Left ventricle myocardium superior (tissue), 1 donor: ENCODE results near the gene HOOK1. TPM values are rescaled to one million over a fixed set of nuclear protein-coding genes. Genes with fewer than 3 reads are reported as not detected.
"Not testable (repeated sequence)": the region's sequence is repeated elsewhere in the genome, so short reads cannot be mapped to it uniquely, and the experiment has no call there.

ENCODE experiments used
- ATAC-seq: fragments of 200-7000 bp; cut with Tn5 transposase; one replicate; pipeline ENCODE4 v1.9.1; 2020; ENCODE audit warnings: mild to moderate bottlenecking, moderate library complexity
- DNase-seq: peaks from one replicate; pipeline ENCODE4 v3.0.0-alpha.2; 2020
- intact Hi-C: fragments of 100-400 bp; cut with micrococcal nuclease; formaldehyde crosslinking; loops from one replicate; pipeline ENCODE4 v1.11.0; 2022
- total RNA-seq: library from RNA; stranded (reverse); fragmentation: NEBNext Ultra II Directional; extraction: Animal tissue kit (Norgen Biotek cat#: 25700); gene quantifications from one replicate; pipeline ENCODE4 v1.2.1, GENCODE V29; 2021
- donor health status: DM: no; HTN: yes; CAD: no; lungs with severe emphysema.

HOOK1 gene
- total RNA-seq, 1 donor from 2014 or later: 10.7 TPM

- DNase-seq: peak; percentile 65
- intact Hi-C loops: loop anchor here (1.0 kb wide), 1 partner anchor 68 kb away; no protein-coding TSS in a partner anchor
- ATAC-seq: peak; percentile 93
Observed at GRCh38 chr1:59879574-59879973, 64.8 kb downstream of the HOOK1 start.

DNA sequence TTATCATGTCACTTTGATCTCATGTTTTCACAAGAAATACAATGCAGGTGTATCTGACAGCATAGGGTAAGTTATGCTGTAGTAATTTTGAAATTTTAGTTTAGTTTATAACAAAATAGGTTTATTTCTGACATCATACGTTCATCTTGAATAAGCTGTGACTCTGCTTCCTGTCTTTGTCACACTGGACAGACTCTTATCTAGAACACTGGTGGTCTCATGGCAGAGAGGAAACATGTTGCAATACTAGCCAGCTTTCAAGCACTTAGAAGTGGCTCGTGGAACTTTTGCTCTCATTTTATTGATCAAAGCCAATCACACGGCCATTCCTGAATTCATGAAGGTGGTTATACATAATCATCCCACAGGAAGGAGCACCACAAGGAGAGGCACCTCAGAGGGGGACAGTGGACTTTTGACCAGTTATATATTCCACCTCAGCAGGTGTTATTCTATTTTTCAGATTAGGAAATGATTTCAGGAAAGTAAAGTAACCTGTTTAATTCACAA lies 65.3 kb downstream of the HOOK1 start:
- intact Hi-C loops: loop anchor here (1.0 kb wide), 1 partner anchor 67 kb away; no protein-coding TSS in a partner anchor
- no peak for DNase-seq
- ATAC-seq: peak; percentile 34

DNA sequence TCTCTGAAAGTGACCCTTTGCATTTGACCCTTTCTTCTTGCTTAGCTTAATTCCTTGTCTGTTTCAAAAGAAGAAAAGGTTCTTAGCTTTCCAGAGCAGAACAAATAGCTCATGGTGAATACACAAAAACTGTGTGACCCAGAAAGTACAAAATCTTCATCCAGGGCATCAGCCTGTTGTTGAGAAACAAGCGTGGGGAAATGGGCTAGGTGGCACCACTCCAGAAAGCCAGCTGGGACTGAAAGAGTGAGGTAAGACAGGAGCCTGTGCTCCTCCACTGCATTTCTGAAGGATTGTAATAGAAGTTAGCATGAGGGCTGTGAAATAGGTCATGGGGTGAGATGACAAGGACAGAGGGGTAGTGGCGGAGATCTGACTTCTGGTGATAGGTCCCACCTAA lies 66.0 kb downstream of the HOOK1 start:
- intact Hi-C loops: no loop called here
- DNase-seq (peak; percentile 44), ATAC-seq (peak; percentile 49)

- intact Hi-C loops: no loop called here
- peak; percentile 42 for ATAC-seq
Observed at GRCh38 chr1:59885160-59885832, 70.5 kb downstream of the HOOK1 start.

DNA sequence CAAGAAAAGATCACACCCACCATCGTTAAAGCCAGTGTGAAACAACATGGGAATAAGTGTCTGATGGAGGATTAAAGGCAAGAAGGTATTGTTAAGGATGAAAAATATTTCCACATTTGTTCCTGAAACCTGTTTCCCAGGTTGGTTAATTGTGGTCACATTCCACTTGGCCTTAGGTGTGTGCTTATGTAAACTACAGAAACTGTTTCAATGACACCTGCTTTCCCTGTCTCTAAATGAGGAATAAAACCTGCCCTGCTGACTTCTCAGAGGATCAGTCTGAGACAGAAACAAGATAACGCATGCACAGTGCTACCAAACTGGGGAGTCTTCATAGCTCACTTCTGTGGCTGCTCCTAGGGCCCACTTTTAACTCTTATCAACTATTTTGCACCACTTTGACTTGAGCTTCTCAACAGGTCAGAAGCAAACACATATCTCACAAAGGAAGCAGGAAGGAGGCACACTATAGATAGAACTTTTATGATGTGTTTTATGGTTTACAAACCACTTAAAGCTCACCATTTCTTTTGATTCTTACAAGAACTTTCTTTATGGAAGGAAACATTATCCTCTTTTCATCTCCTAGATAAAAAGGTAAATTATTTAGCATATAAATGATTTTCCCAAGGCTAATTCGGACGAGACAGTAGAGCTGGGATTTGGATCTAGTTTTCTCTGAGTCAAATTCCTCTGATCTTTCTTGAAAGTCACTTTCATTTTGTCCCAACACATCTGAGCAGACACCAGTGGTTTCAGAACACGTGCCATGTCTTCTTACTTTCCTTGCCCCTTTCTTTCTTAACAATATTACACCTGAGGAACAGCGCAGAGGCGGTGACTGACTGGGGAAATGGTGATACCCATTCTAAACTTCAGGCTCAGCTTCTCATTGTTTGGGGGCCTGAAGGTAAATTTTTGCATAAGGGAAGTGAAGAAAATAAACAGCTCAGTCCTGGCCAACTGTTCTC lies 78.4 kb downstream of the HOOK1 start:
- intact Hi-C loops: no loop called here
- ATAC-seq: no peak

More at GRCh38 chr1:59885160-59885832, 70.5 kb downstream of the HOOK1 start:
- no peak for DNase-seq

GRCh38 chr1:59897165-59897564 lies 82.4 kb downstream of the HOOK1 start:
- DNase-seq (no peak), ATAC-seq (peak; percentile 40)
- intact Hi-C loops: no loop called here

More for the DNA sequence above, 78.4 kb downstream of the HOOK1 start:
- DNase-seq: no peak

DNA sequence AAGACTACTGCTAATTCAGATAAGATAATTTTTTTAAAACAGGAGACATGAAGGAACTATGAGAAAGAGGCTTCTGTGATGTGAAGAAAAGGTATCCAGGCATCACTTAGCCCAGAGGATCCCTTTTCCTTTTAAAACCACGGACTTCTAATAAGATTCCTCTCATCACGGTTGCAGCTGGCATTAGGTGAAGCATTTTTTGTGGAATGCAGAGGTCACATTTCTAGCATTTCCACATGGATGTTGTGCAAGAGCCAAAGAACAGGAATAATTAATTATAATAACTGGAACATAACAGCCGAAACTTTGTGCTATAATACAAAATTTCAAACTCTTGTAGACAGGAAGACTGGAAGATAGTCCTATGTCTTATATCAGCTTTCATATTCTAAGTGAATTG lies 84.2 kb downstream of the HOOK1 start:
- DNase-seq: no peak
- intact Hi-C loops: no loop called here
- ATAC-seq: no peak

GRCh38 chr1:59900640-59901039 lies 85.9 kb downstream of the HOOK1 start:
- ATAC-seq (no peak), DNase-seq (no peak)
- intact Hi-C loops: no loop called here

- DNase-seq (no peak), ATAC-seq (peak; percentile 21)
- intact Hi-C loops: no loop called here
Observed at GRCh38 chr1:59901770-59902388, 87.1 kb downstream of the HOOK1 start.

DNA sequence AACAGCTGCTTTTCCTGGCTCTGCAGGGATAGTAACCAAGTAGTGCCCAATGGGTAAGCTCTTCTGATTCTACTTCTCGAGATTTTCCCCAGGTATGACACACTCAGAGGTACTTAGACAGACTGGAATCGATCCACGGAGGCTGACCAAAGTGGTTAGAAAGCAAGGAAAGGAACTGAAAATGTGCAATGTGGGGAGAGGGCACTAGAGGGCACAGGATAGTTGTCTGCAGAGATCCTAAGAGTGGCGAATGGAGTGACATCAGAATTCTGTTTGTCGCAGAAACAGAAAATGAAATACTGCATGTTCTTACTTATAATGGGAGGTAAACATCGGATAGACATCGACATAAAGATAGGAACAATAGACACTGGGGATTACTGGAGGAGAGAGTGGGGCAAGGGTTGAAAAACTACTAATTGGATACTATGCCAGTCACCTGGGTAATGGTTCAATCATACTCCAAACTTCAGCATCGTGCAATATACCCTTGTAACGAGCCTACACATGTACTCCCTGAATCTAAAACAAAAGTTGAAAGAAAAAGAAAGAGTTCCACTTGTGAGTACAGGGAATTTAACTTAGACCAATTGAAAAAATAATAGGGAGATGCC lies 88.5 kb downstream of the HOOK1 start:
- ATAC-seq: peak; percentile 39
- DNase-seq: no peak
- intact Hi-C loops: no loop called here

DNA sequence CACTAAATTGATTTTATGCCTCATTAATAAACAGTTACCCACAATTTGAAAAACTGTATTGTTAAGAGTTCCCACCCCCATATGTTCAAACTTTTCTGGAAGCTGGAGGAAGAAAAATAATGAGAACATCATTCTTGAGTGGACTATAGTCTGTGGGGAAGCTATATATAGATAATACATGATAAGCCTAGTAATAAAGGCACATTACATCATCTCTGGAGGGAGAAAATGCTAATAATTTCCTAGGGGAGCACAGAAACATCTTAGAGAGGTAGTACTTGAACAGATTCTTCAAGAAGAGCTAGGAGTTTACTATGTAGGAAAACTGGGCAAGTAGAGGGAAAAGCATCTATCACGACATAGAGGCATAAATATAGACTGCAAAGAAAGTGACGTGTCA lies 92.2 kb downstream of the HOOK1 start:
- DNase-seq (no peak), ATAC-seq (no peak)
- intact Hi-C loops: no loop called here

DNA sequence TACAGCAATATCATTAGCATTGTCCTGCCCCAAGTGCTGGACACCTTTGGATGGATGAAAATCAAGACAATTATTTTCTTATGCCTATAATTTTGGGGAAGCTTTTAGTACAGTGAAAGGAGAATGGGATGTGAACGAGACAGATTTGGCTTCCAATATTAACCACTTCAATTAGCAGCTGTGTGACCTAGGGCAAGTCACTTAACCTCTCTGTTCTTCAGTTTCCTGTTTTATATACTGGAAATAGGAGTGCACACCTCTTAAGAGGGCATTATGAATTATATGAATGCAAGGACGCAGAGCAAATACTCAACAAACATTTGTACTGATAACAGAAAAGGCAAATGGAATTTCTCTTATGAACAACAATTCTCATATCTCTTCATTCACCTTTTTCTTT lies 93.3 kb downstream of the HOOK1 start:
- intact Hi-C loops: no loop called here
- no peak for DNase-seq
- no peak for ATAC-seq

DNA sequence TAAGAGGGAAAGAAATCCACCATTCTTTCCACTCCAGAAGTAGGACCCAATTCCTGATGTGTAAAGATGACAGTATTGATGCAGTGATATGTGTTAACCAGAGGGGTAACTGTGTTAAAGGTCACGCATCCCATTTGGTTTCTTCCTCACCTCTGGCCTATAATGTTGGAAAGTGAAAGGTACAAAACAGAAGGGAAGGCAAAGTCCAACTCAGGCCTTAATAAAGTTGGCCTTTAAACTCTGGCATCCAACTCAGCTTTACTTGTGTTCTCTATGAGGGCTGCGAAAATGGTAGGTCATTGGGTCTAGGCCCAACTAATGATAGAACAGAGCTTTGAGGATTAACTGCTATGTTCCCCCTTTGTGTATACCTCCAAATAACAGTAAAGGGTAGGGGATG lies 93.9 kb downstream of the HOOK1 start:
- ATAC-seq (no peak), DNase-seq (no peak)
- intact Hi-C loops: no loop called here

GRCh38 chr1:59914791-59915286 lies 100.1 kb downstream of the HOOK1 start:
- DNase-seq, ATAC-seq, intact Hi-C loops: not testable (repeated sequence)

- intact Hi-C loops: no loop called here
Observed at GRCh38 chr1:59915516-59915915, 100.8 kb downstream of the HOOK1 start.

GRCh38 chr1:59917026-59917784 lies 102.5 kb downstream of the HOOK1 start:
- DNase-seq: no peak
- intact Hi-C loops: no loop called here
- ATAC-seq: peak; percentile 21

More at GRCh38 chr1:59915516-59915915, 100.8 kb downstream of the HOOK1 start:
- ATAC-seq: no peak
- DNase-seq: no peak

GRCh38 chr1:59917785-59918180 lies 103.0 kb downstream of the HOOK1 start:
- DNase-seq (no peak), ATAC-seq (no peak)
- intact Hi-C loops: no loop called here

GRCh38 chr1:59919746-59920145 lies 105.0 kb downstream of the HOOK1 start:
- ATAC-seq (no peak), DNase-seq (no peak)
- intact Hi-C loops: no loop called here
